Measurements from ENCODE around the gene CADM4. TPM values are rescaled to one million over a fixed set of nuclear protein-coding genes. Genes with fewer than 3 reads are reported as not detected.
A peak's percentile ranks its signal among the peaks of the same experiment; 100 is the strongest.

The CADM4 gene
- total and polyA plus RNA-seq, 10 of the 15 experiments (the other 5 are each of a cell fraction or from before 2014, with no cell fraction given) = 0.04 to 0.12 (median 0.08) TPM; not detected in 5

DNA sequence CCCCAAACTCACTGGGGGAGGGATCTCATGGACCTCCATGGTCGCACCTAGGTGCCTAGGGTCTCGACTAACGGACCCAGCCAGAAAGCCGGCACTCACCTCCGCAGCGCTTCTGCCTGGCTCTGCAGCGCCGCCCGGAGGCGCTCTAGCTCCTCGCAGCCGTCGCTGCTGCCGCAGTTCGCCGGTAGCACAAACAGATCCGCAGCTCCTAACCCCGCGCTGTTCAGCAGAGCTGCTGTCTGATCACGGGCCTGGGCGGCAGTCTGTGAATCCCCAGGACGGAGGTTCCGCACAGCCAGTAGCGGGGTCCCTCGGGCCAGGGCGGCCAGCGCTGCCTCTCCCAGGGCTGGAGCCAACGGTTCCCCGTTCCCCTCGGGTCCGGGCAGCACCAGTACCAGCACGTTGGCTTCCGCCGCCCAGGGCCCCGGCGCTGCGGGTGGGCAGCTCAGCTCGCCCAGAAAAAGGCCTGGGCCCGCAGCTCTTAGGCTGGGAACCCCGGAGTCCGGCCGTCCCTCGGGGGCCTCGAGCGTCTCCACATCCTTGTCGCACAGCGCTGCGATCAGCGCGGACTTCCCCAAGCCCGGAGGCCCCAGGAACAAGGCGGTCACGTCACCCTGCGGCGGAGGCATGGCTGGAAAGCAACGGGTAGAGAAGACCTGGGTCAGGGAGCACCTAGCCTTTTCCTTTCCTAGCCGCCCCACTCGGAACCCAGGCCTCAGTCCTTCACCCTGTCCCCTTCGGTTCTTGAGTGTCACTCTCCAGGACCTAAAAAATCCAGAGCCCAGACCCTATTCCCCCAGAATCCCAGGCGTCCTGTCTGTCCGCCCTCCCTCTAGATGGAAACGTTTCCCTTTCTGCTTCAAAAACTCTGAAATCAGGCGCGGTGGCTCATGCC is 44.7 kb downstream of the CADM4 start (continued):
- TF ChIP-seq, protein P1, sequence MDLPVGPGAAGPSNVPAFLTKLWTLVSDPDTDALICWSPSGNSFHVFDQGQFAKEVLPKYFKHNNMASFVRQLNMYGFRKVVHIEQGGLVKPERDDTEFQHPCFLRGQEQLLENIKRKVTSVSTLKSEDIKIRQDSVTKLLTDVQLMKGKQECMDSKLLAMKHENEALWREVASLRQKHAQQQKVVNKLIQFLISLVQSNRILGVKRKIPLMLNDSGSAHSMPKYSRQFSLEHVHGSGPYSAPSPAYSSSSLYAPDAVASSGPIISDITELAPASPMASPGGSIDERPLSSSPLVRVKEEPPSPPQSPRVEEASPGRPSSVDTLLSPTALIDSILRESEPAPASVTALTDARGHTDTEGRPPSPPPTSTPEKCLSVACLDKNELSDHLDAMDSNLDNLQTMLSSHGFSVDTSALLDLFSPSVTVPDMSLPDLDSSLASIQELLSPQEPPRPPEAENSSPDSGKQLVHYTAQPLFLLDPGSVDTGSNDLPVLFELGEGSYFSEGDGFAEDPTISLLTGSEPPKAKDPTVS (IDR thresholded peaks at IDR 0.05; ENCODE audit: low read depth, low read length) = no peak
- TF ChIP-seq, protein P2, sequence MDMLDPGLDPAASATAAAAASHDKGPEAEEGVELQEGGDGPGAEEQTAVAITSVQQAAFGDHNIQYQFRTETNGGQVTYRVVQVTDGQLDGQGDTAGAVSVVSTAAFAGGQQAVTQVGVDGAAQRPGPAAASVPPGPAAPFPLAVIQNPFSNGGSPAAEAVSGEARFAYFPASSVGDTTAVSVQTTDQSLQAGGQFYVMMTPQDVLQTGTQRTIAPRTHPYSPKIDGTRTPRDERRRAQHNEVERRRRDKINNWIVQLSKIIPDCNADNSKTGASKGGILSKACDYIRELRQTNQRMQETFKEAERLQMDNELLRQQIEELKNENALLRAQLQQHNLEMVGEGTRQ (IDR thresholded peaks at IDR 0.05; ENCODE audit: borderline replicate concordance, low read depth, low read length) = no peak
- TF ChIP-seq RAD51 (IDR thresholded peaks at IDR 0.05) = no peak
- TF ChIP-seq PKNOX1 (IDR thresholded peaks at IDR 0.05) = no peak
- TF ChIP-seq ZNF687 (IDR thresholded peaks at IDR 0.05) = no peak
- TF ChIP-seq ZNF384 (IDR thresholded peaks at IDR 0.05; ENCODE audit: borderline replicate concordance, low read depth, low read length) = no peak
- no peak for TF ChIP-seq RELA (IDR thresholded peaks at IDR 0.05; ENCODE audit: borderline replicate concordance, partially characterized antibody)
- no peak for TF ChIP-seq MLLT1 (IDR thresholded peaks at IDR 0.05)
- TF ChIP-seq NKRF (conservative IDR thresholded peaks at IDR 0.05) = peak; percentile 78
- TF ChIP-seq RB1 (IDR thresholded peaks at IDR 0.05; ENCODE audit: borderline replicate concordance) = no peak
- no peak for TF ChIP-seq CBX3 (IDR thresholded peaks at IDR 0.05; ENCODE audit: borderline replicate concordance, low read depth)
- TF ChIP-seq, protein P3, sequence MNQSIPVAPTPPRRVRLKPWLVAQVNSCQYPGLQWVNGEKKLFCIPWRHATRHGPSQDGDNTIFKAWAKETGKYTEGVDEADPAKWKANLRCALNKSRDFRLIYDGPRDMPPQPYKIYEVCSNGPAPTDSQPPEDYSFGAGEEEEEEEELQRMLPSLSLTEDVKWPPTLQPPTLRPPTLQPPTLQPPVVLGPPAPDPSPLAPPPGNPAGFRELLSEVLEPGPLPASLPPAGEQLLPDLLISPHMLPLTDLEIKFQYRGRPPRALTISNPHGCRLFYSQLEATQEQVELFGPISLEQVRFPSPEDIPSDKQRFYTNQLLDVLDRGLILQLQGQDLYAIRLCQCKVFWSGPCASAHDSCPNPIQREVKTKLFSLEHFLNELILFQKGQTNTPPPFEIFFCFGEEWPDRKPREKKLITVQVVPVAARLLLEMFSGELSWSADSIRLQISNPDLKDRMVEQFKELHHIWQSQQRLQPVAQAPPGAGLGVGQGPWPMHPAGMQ (IDR thresholded peaks at IDR 0.05; ENCODE audit: borderline replicate concordance) = no peak
- TF ChIP-seq MEF2B (IDR thresholded peaks at IDR 0.05; ENCODE audit: partially characterized antibody, poor library complexity, severe bottlenecking) = no peak
- TF ChIP-seq CHD2 (IDR thresholded peaks at IDR 0.05; ENCODE audit: borderline replicate concordance, low read depth, low read length) = no peak
